ENCODE results near the gene NPIPA7.
"Not testable (repeated sequence)": the region's sequence is repeated elsewhere in the genome, so short reads cannot be mapped to it uniquely, and the experiment has no call there.

Gene NPIPA7

GRCh38 chr16:16378840-16379239 lies at the start of gene NPIPA7:
Gene NPIPA7 (plus strand): TSS chr16:16379140. CDS start chr16:16379245, 105 bp downstream.
- DNase-seq (ENCODE audit: low spot score): not testable (repeated sequence)

DNA sequence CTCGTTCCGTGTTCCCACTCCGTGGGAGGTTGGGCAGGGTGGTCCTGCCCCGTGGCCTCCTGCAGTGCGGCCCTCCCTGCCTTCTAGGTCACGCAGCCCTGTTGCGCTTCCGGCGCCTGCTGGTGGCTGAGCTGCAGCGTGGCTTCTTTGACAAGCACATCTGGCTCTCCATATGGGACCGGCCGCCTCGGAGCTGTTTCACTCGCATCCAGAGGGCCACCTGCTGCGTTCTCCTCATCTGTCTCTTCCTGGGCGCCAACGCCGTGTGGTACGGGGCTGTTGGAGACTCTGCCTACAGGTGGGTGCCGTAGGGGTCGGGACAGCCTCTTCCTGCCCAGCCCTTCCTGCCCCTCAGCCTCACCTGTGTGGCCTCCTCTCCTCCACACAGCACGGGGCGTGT lies 47.5 kb upstream of the NPIPA7 start:
- not testable (repeated sequence) for DNase-seq (ENCODE audit: low spot score)

- DNase-seq (ENCODE audit: low spot score): not testable (repeated sequence)
Observed at GRCh38 chr16:16357556-16357955, 21.4 kb upstream of the NPIPA7 start.

DNA sequence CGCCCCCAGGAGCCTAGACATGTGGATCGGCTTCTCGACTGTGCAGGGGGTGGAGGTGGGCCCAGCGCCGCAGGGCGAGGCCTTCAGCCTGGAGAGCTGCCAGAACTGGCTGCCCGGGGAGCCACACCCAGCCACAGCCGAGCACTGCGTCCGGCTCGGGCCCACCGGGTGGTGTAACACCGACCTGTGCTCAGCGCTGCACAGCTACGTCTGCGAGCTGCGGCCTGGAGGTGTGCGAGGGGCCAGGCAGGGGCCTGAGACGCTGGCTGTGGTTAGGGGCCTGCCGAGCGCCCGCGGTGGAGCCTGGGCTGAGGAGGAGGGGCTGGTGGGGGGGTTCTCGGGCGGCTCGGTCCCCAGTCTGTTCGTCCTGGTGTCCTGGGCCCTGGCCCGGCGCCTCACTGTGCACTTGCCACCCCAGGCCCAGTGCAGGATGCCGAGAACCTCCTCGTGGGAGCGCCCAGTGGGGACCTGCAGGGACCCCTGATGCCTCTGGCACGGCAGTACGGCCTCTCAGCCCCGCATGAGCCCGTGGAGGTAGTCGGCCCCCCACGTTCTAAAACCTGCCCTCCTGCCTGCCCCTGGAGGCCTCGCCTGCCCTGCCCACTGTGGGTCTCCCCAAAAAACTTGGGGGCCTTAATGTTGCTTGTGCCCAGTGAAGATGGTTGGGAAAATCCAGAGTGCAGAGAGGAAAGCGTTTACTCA lies 20.2 kb upstream of the NPIPA7 start:
- DNase-seq (ENCODE audit: low spot score): not testable (repeated sequence)

GRCh38 chr16:16363595-16363994 lies 15.3 kb upstream of the NPIPA7 start:
- DNase-seq (ENCODE audit: low spot score): not testable (repeated sequence)

GRCh38 chr16:16364100-16364499 lies 14.8 kb upstream of the NPIPA7 start:
- DNase-seq (ENCODE audit: low spot score): not testable (repeated sequence)

- DNase-seq (ENCODE audit: low spot score): not testable (repeated sequence)
Observed at GRCh38 chr16:16364701-16365100, 14.2 kb upstream of the NPIPA7 start.

DNA sequence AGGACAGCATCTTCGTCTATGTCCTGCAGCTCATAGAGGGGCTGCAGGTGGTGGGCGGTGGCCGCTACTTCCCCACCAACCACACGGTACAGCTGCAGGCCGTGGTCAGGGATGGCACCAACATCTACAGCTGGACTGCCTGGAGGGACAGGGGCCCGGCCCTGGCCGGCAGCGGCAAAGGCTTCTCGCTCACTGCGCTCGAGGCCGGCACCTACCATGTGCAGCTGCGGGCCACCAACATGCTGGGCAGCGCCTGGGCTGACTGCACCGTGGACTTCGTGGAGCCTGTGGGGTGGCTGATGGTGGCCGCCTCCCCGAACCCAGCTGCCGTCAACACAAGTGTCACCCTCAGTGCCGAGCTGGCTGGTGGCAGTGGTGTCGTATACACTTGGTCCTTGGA lies 13.6 kb upstream of the NPIPA7 start:
- DNase-seq (ENCODE audit: low spot score): peak; percentile 20

GRCh38 chr16:16365851-16366250 lies 13.1 kb upstream of the NPIPA7 start:
- not testable (repeated sequence) for DNase-seq (ENCODE audit: low spot score)

- peak; percentile 11 for DNase-seq (ENCODE audit: low spot score)
Observed at GRCh38 chr16:16366552-16367284, 12.2 kb upstream of the NPIPA7 start.

- DNase-seq (ENCODE audit: low spot score): not testable (repeated sequence)
Observed at GRCh38 chr16:16367285-16367628, 11.7 kb upstream of the NPIPA7 start.

- DNase-seq (ENCODE audit: low spot score): peak; percentile 5
Observed at GRCh38 chr16:16369081-16369856, 9.7 kb upstream of the NPIPA7 start.

DNA sequence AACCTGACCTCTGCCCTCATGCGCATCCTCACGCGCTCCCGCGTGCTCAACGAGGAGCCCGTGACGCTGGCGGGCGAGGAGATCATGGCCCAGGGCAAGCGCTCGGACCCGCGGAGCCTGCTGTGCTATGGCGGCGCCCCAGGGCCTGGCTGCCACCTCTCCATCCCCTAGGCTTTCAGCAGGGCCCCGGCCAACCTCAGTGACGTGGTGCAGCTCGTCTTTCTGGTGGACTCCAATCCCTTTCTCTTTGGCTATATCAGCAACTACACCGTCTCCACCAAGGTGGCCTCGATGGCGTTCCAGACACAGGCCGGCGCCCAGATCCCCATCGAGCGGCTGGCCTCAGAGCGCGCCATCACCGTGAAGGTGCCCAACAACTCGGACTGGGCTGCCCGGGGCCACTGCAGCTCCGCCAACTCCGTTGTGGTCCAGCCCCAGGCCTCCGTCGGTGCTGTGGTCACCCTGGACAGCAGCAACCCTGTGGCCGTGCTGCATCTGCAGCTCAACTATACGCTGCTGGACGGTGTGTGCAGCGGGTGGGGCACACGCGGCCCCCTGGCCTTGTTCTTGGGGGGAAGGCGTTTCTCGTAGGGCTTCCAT lies 7.7 kb upstream of the NPIPA7 start:
- peak; percentile 1 for DNase-seq (ENCODE audit: low spot score)

GRCh38 chr16:16374192-16374591 lies 4.7 kb upstream of the NPIPA7 start:
- DNase-seq (ENCODE audit: low spot score): not testable (repeated sequence)

- DNase-seq (ENCODE audit: low spot score): not testable (repeated sequence)
Observed at GRCh38 chr16:16399685-16400084, 20.7 kb downstream of the NPIPA7 start.

DNA sequence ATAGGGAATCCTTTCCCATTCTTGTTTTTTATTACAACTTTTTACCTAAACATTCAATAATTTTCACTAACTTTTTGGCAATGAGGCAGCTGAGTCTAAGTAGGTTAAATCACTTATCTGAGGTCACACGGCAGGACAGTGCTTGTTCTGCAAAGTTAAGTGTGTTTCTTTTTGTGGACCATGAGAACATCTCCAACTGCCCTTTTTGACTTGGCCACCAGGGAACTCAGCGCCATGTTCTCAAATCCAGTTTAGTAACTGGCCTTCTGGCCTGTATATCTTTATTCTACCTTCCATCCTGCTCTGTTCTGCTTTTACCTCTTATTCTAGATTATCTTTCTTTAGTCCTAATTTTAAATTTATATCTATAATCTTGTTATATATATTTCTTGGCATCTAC lies 23.4 kb downstream of the NPIPA7 start:
- DNase-seq (ENCODE audit: low spot score): not testable (repeated sequence)

GRCh38 chr16:16404283-16404682 lies 25.3 kb downstream of the NPIPA7 start:
- not testable (repeated sequence) for DNase-seq (ENCODE audit: low spot score)

- not testable (repeated sequence) for DNase-seq (ENCODE audit: low spot score)
Observed at GRCh38 chr16:16405421-16405820, 26.5 kb downstream of the NPIPA7 start.

DNA sequence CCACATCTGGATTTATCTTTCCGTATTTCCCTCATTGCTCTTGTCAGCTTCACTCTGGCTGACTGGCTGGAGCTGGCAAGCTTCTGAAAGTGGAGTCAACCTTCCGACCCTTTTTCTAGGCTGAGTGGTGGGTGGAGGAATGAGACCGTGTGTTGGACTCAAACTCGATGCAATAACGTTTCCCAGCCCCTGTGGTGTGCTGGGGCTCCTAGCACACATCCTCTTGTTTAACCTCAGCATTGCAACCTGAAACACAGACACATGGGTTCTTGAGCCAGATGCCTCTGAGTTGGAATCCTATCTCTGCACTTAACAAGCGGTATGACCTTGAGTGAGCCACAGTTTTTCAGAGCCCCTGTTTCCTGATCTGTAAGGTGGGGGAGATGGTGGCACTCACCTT lies 29.5 kb downstream of the NPIPA7 start:
- not testable (repeated sequence) for DNase-seq (ENCODE audit: low spot score)

- DNase-seq (ENCODE audit: low spot score): not testable (repeated sequence)
Observed at GRCh38 chr16:16413773-16414172, 34.8 kb downstream of the NPIPA7 start.

- not testable (repeated sequence) for DNase-seq (ENCODE audit: low spot score)
Observed at GRCh38 chr16:16417071-16417470, 38.1 kb downstream of the NPIPA7 start.

- not testable (repeated sequence) for DNase-seq (ENCODE audit: low spot score)
Observed at GRCh38 chr16:16417914-16418544, 39.1 kb downstream of the NPIPA7 start.

Measured in left forelimb (tissue), 1 donor.